DOHH2 (cell line): ENCODE data around the gene ELOVL5.

ENCODE experiments used
- H3F3A ChIP-seq: fragments of 200-600 bp; sonication (generic), shearing (Covaris generic); 2 replicates; pipeline ENCODE4 v1.6.0; 2016; ENCODE audit warnings: antibody characterized with exemption, mild to moderate bottlenecking; ENCODE audit not compliant: control insufficient read depth, insufficient read depth
- H3K27ac ChIP-seq: fragments of 200-600 bp; sonication (generic); 2 replicates; pipeline ENCODE4 v1.5.1; 2014; ENCODE audit warnings: low read depth, mild to moderate bottlenecking, low read length, moderate library complexity
- H3K27me3 ChIP-seq: fragments of 200-600 bp; sonication (generic); 2 replicates; pipeline ENCODE4 v1.6.1; 2014; ENCODE audit warnings: mild to moderate bottlenecking, low read length, mixed read lengths; ENCODE audit not compliant: control insufficient read depth
- H3K36me3 ChIP-seq: fragments of 200-600 bp; sonication (generic); 2 replicates; pipeline ENCODE4 v1.6.1; 2014; ENCODE audit warnings: mild to moderate bottlenecking, low read length, moderate library complexity, mixed read lengths; ENCODE audit not compliant: control insufficient read depth
- H3K4me1 ChIP-seq: fragments of 200-600 bp; sonication (generic); 2 replicates; pipeline ENCODE4 v1.6.1; 2014; ENCODE audit warnings: mild to moderate bottlenecking, low read length, mixed read lengths; ENCODE audit not compliant: control insufficient read depth
- H3K4me2 ChIP-seq: fragments of 200-600 bp; sonication (generic); 2 replicates; pipeline ENCODE4 v1.6.0; 2014; ENCODE audit warnings: mild to moderate bottlenecking, low read length, moderate library complexity
- H3K4me3 ChIP-seq: fragments of 200-600 bp; sonication (generic); 2 replicates; pipeline ENCODE4 v1.5.1; 2014; ENCODE audit warnings: mild to moderate bottlenecking, low read length, mixed read lengths
- H3K79me2 ChIP-seq: fragments of 200-600 bp; sonication (generic); 2 replicates; pipeline ENCODE4 v1.6.1; 2014; ENCODE audit warnings: mild to moderate bottlenecking, low read length, mixed read lengths; ENCODE audit not compliant: control insufficient read depth
- H3K9me2 ChIP-seq: fragments of 200-600 bp; sonication (generic); replicated peaks from 2 replicates; pipeline ENCODE4 v1.6.1; 2014; ENCODE audit warnings: mild to moderate bottlenecking, low read length, mixed read lengths; ENCODE audit not compliant: control insufficient read depth
- H3K9me3 ChIP-seq: fragments of 200-600 bp; sonication (generic); 2 replicates; pipeline ENCODE4 v1.6.1; 2014; ENCODE audit warnings: antibody characterized with exemption, low read length, mixed read lengths; ENCODE audit not compliant: control insufficient read depth, insufficient read depth
- H4K20me1 ChIP-seq: fragments of 200-600 bp; sonication (generic); 2 replicates; pipeline ENCODE4 v1.6.0; 2014; ENCODE audit warnings: low read depth, mild to moderate bottlenecking, antibody characterized with exemption, low read length, moderate library complexity; ENCODE audit not compliant: control insufficient read depth, insufficient read depth
- CTCF ChIP-seq: fragments of 200-600 bp; sonication (generic); IDR thresholded peaks from one replicate; pipeline ENCODE4 v1.5.1; 2014; ENCODE audit warnings: antibody characterized with exemption, mild to moderate bottlenecking, low read depth, low read length; ENCODE audit not compliant: poor library complexity, severe bottlenecking
- EZH2phosphoT487 ChIP-seq: fragments of 200-600 bp; sonication (generic); IDR thresholded peaks from 2 replicates; pipeline ENCODE4 v1.6.1; 2017; ENCODE audit warnings: borderline replicate concordance, mild to moderate bottlenecking, antibody characterized with exemption, low read length, moderate library complexity, mixed read lengths

Gene ELOVL5

DNA sequence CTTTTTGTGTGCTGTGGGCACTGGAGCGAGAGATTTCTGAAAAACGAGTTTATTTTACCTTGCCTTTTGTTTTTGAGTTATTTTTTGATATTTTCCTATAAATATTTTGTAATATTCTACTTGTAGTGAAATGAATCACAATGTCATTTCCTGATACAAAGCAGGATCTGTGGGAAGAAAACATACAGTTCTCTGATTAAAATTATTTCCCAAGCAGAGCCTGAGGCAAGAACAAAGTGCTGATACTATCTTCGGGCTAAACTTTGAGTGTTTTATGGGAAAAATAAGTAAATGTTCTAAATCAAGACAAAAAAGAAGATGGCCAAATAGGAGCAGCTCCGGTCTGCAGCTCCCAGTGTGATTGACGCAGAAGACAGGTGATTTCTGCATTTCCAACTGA lies 33.7 kb upstream of the ELOVL5 start:
- no peaks in the 10 kb centered on the region for H3K79me2 ChIP-seq
- H3K9me2 ChIP-seq, result no peaks in the 10 kb centered on the region
- peaks cover 13% of the 10 kb centered on the region for H3K27me3 ChIP-seq
- no peaks in the 10 kb centered on the region for H3K36me3 ChIP-seq
- H4K20me1 ChIP-seq, result no peaks in the 10 kb centered on the region
- no peak for TF ChIP-seq EZH2phosphoT487
- no peak for TF ChIP-seq CTCF
- H3K4me2 ChIP-seq, result no peak overlapping the region
- no peaks in the 10 kb centered on the region for H3K9me3 ChIP-seq
- no peaks in the 10 kb centered on the region for H3K4me1 ChIP-seq
- no peak overlapping the region for H3K4me3 ChIP-seq
- H3K27ac ChIP-seq, result no peak overlapping the region
- no peaks in the 10 kb centered on the region for H3F3A ChIP-seq

GRCh38 chr6:53378208-53378607 lies 29.5 kb upstream of the ELOVL5 start:
- Histone ChIP-seq H4K20me1 (no peaks in the 10 kb centered on the region), H3F3A (no peaks in the 10 kb centered on the region; the same call in 1 of the 2 replicates), H3K27ac (no peak overlapping the region), H3K36me3 (no peaks in the 10 kb centered on the region), H3K9me2 (no peaks in the 10 kb centered on the region), H3K4me1 (no peaks in the 10 kb centered on the region), H3K79me2 (no peaks in the 10 kb centered on the region), H3K27me3 (peaks cover 36% of the 10 kb centered on the region), H3K4me3 (no peak overlapping the region), H3K4me2 (no peak overlapping the region), H3K9me3 (no peaks in the 10 kb centered on the region)
- no peak for TF ChIP-seq EZH2phosphoT487
- TF ChIP-seq CTCF, result no peak

- no peak overlapping the region for H3K4me2 ChIP-seq
- H3K36me3 ChIP-seq, result no peaks in the 10 kb centered on the region
- TF ChIP-seq EZH2phosphoT487 (no peak), CTCF (no peak)
- H3K9me3 ChIP-seq, result no peaks in the 10 kb centered on the region
- H4K20me1 ChIP-seq, result no peaks in the 10 kb centered on the region
- H3K79me2 ChIP-seq, result no peaks in the 10 kb centered on the region
- no peaks in the 10 kb centered on the region for H3K9me2 ChIP-seq
- no peaks in the 10 kb centered on the region; the same call in 1 of the 2 replicates for H3F3A ChIP-seq
- H3K27ac ChIP-seq, result no peak overlapping the region
- no peak overlapping the region for H3K4me3 ChIP-seq
- no peaks in the 10 kb centered on the region for H3K4me1 ChIP-seq
- H3K27me3 ChIP-seq, result peaks cover 37% of the 10 kb centered on the region
These were observed 29.0 kb upstream of the ELOVL5 start for GRCh38 chr6:53377793-53378192.
